Bronchial epithelial cell (primary cell): ENCODE data around the gene KDM6A. TPM values are rescaled to one million over a fixed set of nuclear protein-coding genes. Genes with fewer than 3 reads are reported as not detected.
"Not testable (repeated sequence)": the region's sequence is repeated elsewhere in the genome, so short reads cannot be mapped to it uniquely, and the experiment has no call there.

Experiments used
- DNase-seq: peaks from one replicate; pipeline ENCODE4 v3.0.0-alpha.2; 2010; ENCODE audit warnings: low read depth
- FAIRE-seq: peaks from 2 replicates; lab custom pipeline; 2011; peaks lifted over from hg19 to GRCh38; lab: Jason Lieb, UNC
- H3K27me3 ChIP-seq: 2 replicates; pipeline ENCODE4 v1.5.1; 2011; ENCODE audit warnings: low read length; ENCODE audit not compliant: control insufficient read depth, insufficient read depth
- H3K36me3 ChIP-seq: 2 replicates; pipeline ENCODE4 v1.5.1; 2011; ENCODE audit warnings: low read length; ENCODE audit not compliant: control insufficient read depth, insufficient read depth
- H3K4me3 ChIP-seq: 2 replicates; pipeline ENCODE4 v1.5.1; 2011; ENCODE audit warnings: mild to moderate bottlenecking, low read depth, low read length, control low read depth
- total RNA-seq: library from RNA; depleted of rRNA; stranded (reverse); fragments of >200 nt; gene quantifications from 2 replicates; pipeline ENCODE4 v1.2.1, GENCODE V29; 2014
- TF ChIP-seq, protein P1 (sequence below): IDR thresholded peaks from 2 replicates; pipeline ENCODE4 v1.5.1; 2011; ENCODE audit warnings: mild to moderate bottlenecking, moderate library complexity, low read length, control low read depth, inconsistent platforms; ENCODE audit not compliant: insufficient read depth, severe bottlenecking

KDM6A gene
- total RNA-seq: 11.1 and 24.6 TPM in 2 replicates

DNA sequence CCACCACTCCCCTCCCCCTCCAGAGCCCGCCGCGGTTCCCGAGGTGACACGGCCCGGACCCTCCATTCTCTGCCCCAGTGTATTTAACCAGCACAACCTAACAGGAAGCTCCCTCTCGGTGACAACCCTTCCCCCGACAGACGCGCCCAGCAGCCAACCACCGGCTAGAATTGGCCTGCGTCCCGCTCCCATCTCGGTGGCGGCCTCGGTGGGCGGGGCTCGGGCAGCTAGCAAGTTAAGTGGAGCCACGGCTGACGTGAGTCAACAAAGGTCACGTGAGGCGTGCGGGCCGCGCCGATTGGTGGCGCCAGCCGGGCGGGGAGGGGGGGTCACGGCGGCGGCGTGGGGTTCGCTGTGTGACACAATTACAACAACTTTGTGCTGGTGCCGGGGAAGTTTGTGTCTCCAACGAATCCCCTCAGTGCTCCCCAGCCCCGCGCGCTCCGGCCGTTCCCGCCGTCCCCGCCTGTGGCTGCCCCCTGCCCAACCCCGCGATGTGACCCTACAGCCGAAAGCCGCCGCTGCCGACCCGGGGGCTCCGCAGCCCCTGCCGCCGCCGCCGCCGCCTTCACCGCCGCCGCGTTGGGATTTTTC, at the start of gene KDM6A:
TSS of gene KDM6A (plus strand) at position 368 of the 594 bp plus-strand sequence. CDS start 364 bp downstream, outside the sequence.
- Histone ChIP-seq H3K27me3 (no peaks in the 10 kb centered on the region), H3K36me3 (no peaks in the 10 kb centered on the region), H3K4me3 (peak within 1 kb of the TSS; percentile 64)
- DNase-seq (peak; percentile 79), FAIRE-seq (peak; percentile 36)
- TF ChIP-seq, protein P1, sequence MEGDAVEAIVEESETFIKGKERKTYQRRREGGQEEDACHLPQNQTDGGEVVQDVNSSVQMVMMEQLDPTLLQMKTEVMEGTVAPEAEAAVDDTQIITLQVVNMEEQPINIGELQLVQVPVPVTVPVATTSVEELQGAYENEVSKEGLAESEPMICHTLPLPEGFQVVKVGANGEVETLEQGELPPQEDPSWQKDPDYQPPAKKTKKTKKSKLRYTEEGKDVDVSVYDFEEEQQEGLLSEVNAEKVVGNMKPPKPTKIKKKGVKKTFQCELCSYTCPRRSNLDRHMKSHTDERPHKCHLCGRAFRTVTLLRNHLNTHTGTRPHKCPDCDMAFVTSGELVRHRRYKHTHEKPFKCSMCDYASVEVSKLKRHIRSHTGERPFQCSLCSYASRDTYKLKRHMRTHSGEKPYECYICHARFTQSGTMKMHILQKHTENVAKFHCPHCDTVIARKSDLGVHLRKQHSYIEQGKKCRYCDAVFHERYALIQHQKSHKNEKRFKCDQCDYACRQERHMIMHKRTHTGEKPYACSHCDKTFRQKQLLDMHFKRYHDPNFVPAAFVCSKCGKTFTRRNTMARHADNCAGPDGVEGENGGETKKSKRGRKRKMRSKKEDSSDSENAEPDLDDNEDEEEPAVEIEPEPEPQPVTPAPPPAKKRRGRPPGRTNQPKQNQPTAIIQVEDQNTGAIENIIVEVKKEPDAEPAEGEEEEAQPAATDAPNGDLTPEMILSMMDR: no peak

DNA sequence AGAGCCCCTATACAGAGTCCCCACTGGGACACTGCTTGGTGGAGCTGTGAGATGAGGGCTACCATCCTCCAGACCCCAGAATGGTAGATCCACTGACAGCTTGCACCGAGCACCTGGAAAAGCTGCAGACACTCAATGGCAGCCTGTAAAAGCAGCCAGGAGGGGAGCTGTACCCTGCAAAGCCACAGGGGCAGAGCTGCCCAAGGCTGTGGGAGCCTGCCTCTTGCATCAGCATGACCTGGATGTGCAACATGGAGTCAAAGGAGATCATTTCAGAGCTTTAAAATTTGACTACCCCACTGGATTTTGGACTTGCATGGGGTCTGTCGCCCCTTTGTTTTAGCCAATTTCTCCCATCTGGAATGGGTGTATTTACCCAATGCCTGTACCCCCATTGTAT, 49.8 kb upstream of the KDM6A start:
- DNase-seq, H3K4me3 ChIP-seq, H3K36me3 ChIP-seq, H3K27me3 ChIP-seq: not testable (repeated sequence)
- FAIRE-seq: peak; percentile 47

DNA sequence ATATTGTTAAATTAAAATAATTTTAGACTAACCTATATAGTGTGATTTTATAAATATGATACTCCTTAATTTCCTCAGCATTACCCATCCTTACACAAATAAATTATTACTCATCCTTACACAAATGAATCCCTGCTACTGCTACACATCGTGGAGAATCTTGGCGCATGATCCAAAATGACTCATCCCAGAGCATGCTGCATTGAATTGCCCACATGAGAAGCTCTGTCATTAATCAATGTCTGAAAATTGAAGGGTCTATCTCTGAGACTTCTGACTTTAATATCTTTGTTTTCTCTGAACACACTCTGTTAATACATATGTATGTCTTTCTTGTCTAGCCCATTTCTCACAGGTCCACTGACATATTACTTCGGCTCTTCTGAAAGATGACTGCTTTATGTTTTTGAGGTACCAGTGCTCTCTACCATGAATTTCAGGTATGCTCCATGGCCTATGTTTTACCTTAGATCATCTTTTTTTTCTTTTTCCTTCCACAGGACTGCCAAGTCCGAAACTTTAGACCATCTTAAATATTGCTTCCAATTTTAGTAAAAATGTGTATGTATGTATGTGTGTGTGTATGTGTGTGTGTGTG, 44.9 kb upstream of the KDM6A start:
- FAIRE-seq: no peak
- DNase-seq: peak; percentile 91
- Histone ChIP-seq H3K4me3 (no peak overlapping the region), H3K36me3 (no peaks in the 10 kb centered on the region), H3K27me3 (no peaks in the 10 kb centered on the region)
- TF ChIP-seq, protein P1: no peak

DNA sequence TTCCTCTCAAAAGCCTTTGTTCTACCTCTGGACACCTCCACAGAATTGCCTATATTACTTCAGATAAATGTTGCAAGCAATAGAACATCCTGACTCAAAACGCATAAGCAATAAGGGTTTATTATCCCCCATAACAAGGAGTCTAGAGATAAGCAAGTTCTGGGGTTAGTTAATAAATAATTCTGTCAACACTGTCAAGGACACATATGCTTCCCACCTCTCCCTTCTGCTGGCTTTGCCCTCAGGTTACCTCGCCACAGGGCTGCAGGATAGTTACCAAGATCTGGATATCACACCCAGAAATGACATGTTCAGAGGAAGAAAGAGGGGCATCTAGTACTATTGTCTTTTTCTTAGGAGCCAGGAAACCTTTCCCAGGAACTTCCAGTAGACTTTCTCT, 43.2 kb upstream of the KDM6A start:
- DNase-seq (no peak), FAIRE-seq (no peak)
- TF ChIP-seq, protein P1: no peak
- no peak overlapping the region for H3K4me3 ChIP-seq
- H3K27me3 ChIP-seq: no peaks in the 10 kb centered on the region
- no peaks in the 10 kb centered on the region for H3K36me3 ChIP-seq

DNA sequence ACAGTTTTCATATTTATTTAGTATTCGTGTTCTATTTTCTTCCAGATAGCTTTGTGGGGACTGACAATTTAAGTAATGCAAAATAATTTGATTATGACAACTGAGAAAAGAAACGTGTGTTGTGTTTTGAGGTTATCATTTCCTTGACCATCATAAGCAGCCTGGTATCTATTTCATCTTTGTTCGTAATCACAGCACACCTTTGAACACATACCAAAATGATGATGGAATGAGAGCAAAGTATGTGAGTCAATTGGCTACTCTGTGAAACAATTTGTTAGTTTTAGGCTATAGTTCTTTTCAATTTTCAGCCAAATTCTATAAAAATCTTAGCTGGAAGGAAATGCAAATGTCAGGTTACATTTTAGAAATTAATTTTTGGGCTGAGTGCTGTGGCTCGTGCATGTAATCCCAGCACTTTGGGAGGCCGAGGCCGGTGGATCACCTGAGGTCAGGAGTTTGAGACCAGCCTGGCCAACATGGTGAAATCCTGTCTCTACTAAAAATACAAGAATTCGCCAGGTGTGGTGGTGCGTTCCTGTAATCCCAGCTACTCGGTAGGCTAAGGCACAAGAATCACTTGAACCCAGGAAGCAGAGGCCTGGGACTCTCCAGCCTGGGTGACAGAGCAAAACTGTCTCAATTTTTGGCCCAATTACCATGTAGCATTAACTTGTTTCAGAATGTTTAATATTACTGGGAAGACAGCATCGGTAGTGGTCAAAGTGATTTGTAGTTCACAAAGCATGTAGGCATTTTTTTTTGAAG, 30.3 kb upstream of the KDM6A start:
- no peaks in the 10 kb centered on the region for H3K36me3 ChIP-seq
- TF ChIP-seq, protein P1: no peak
- H3K4me3 ChIP-seq: no peak overlapping the region
- H3K27me3 ChIP-seq: no peaks in the 10 kb centered on the region
- DNase-seq (peak; percentile 60), FAIRE-seq (no peak)

DNA sequence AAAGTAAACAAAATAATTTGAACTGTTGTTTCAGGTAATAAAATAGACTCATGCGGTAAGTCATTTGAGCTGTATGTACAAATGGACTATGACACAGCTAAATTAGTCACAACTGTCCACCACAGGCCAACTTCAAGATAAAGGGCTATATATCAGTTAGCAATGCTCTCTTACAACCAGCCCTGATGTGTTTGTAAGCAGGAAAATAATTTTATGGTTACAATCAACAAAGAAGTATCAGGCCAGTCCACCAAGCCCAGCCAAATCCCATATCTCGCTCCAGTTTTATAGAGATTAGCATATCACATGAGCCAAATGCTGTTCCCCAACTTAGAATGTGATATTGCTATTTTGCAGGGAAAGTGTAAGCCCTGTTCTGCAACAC, 29.7 kb upstream of the KDM6A start:
- no peak for FAIRE-seq
- TF ChIP-seq, protein P1: no peak
- Histone ChIP-seq H3K36me3 (no peaks in the 10 kb centered on the region), H3K27me3 (no peaks in the 10 kb centered on the region), H3K4me3 (no peak overlapping the region)
- peak; percentile 77 for DNase-seq
